CD8-positive, alpha-beta memory T cell (primary cell): ENCODE results near the gene MARCHF10. TPM values are rescaled to one million over a fixed set of nuclear protein-coding genes. Genes with fewer than 3 reads are reported as not detected.
A peak's percentile ranks its signal among the peaks of the same experiment; 100 is the strongest.

Source experiments
- CTCF ChIA-PET: fragments of 350-600 bp; sonication (Branson Sonifier 250); formaldehyde crosslinking; loops from one replicate; lab custom pipeline; 2021; ENCODE audit warnings: antibody characterized with exemption; lab: Charles Lee
- POLR2A ChIA-PET: fragments of 350-600 bp; sonication (Branson Sonifier 250); formaldehyde crosslinking; loops from one replicate; lab custom pipeline; 2021; ENCODE audit warnings: antibody characterized with exemption; lab: Charles Lee
- DNase-seq, 5 donors: peaks; one replicate each; pipeline versions ENCODE4 v3.0.0 to v3.0.0-alpha.2; 2020 to 2022; ENCODE audit warnings: mixed read lengths in 1 of 5
- H3K27ac ChIP-seq: one replicate; pipeline ENCODE4 v1.7.0; 2013; ENCODE audit warnings: low read depth, mild to moderate bottlenecking, low read length, moderate library complexity
- H3K27me3 ChIP-seq: 2 replicates; pipeline ENCODE4 v1.7.0; 2013; ENCODE audit warnings: low read length, mild to moderate bottlenecking; ENCODE audit not compliant: insufficient read depth, poor library complexity, severe bottlenecking
- H3K36me3 ChIP-seq: 2 replicates; pipeline ENCODE4 v1.7.0; 2013; ENCODE audit warnings: mild to moderate bottlenecking, low read length, moderate library complexity; ENCODE audit not compliant: insufficient read depth
- H3K4me1 ChIP-seq: 2 replicates; pipeline ENCODE4 v1.7.0; 2013; ENCODE audit warnings: mild to moderate bottlenecking, low read length, moderate library complexity; ENCODE audit not compliant: insufficient read depth
- H3K4me3 ChIP-seq: 2 replicates; pipeline ENCODE4 v1.7.0; 2013; ENCODE audit warnings: mild to moderate bottlenecking, low read length
- H3K9me3 ChIP-seq: 2 replicates; pipeline ENCODE4 v1.7.0; 2013; ENCODE audit warnings: mild to moderate bottlenecking, low read length
- H3K27ac Mint-ChIP-seq, 8 donors: one replicate each; pipeline ENCODE4 v1.8.0; 2020 to 2021; ENCODE audit warnings: mixed read lengths in 8 of 8, mild to moderate bottlenecking in 6 of 8, inconsistent platforms in 3 of 8, moderate library complexity in 3 of 8
- H3K27me3 Mint-ChIP-seq, 2 donors: one replicate each; pipeline ENCODE4 v1.8.0; 2020 to 2021; ENCODE audit warnings: mixed read lengths in 2 of 2, mild to moderate bottlenecking in 1 of 2, moderate library complexity in 1 of 2
- H3K36me3 Mint-ChIP-seq, 3 donors: one replicate each; pipeline ENCODE4 v1.8.0; 2020 to 2021; ENCODE audit warnings: mixed read lengths in 3 of 3, inconsistent platforms in 1 of 3, mild to moderate bottlenecking in 1 of 3
- H3K4me1 Mint-ChIP-seq, 3 donors: one replicate each; pipeline ENCODE4 v1.8.0; 2020 to 2021; ENCODE audit warnings: mixed read lengths in 3 of 3, inconsistent platforms in 1 of 3, mild to moderate bottlenecking in 1 of 3
- H3K4me3 Mint-ChIP-seq, 7 donors: one replicate each; pipeline ENCODE4 v1.8.0; 2020 to 2021; ENCODE audit warnings: mixed read lengths in 7 of 7, mild to moderate bottlenecking in 6 of 7, moderate library complexity in 4 of 7, inconsistent platforms in 2 of 7
- H3K9me3 Mint-ChIP-seq, 5 donors: one replicate each; pipeline ENCODE4 v1.8.0; 2020 to 2022; ENCODE audit warnings: mixed read lengths in 5 of 5, mild to moderate bottlenecking in 3 of 5, moderate library complexity in 2 of 5, inconsistent platforms in 1 of 5
- polyA plus RNA-seq: library from polyadenylated mRNA; unstranded; fragments of 300-500 nt; fragmentation: Illumina TruSeq; gene quantifications from one replicate; pipeline ENCODE4 v1.2.3, GENCODE V29; 2021
- total RNA-seq, 2 experiments: library from RNA; stranded (reverse); gene quantifications; one replicate each; pipeline ENCODE4 v1.2.3, GENCODE V29; 2021

The MARCHF10 gene
- total and polyA plus RNA-seq, 3 experiments from 2014 or later, result 0.86 TPM; not detected in 2

- Mint-ChIP-seq H3K4me1 (no peaks in the 10 kb centered on the region), H3K27ac (no peak overlapping the region), H3K27me3 (peaks cover 2 to 30% of the 10 kb centered on the region in 2 donors), H3K36me3 (no peaks in the 10 kb centered on the region), H3K4me3 (no peak overlapping the region), H3K9me3 (no peaks in the 10 kb centered on the region)
- H3K27me3 ChIP-seq, result no peaks in the 10 kb centered on the region
- H3K9me3 ChIP-seq, result no peaks in the 10 kb centered on the region
- H3K4me3 ChIP-seq, result no peak overlapping the region
- no peak for DNase-seq
- H3K36me3 ChIP-seq, result no peaks in the 10 kb centered on the region
- no peaks in the 10 kb centered on the region for H3K4me1 ChIP-seq
- ChIA-PET CTCF (no interaction called here), POLR2A (no interaction called here)
- no peak overlapping the region for H3K27ac ChIP-seq
These were observed 47.2 kb downstream of the MARCHF10 start for GRCh38 chr17:62760945-62761267.

- no peaks in the 10 kb centered on the region for H3K36me3 ChIP-seq
- H3K27ac ChIP-seq, result no peak overlapping the region
- no peaks in the 10 kb centered on the region for H3K9me3 ChIP-seq
- no peaks in the 10 kb centered on the region for H3K4me1 ChIP-seq
- no peak overlapping the region for H3K4me3 ChIP-seq
- CTCF ChIA-PET, result no interaction called here
- peaks cover 2 to 27% of the 10 kb centered on the region in 2 donors for H3K27me3 Mint-ChIP-seq
- H3K36me3 Mint-ChIP-seq, result no peaks in the 10 kb centered on the region
- H3K9me3 Mint-ChIP-seq, result no peaks in the 10 kb centered on the region
- POLR2A ChIA-PET, result no interaction called here
- no peak overlapping the region for H3K4me3 Mint-ChIP-seq
- no peaks in the 10 kb centered on the region for H3K27me3 ChIP-seq
- H3K27ac Mint-ChIP-seq, result no peak overlapping the region
- H3K4me1 Mint-ChIP-seq, result no peaks in the 10 kb centered on the region
- no peak for DNase-seq
These were observed 47.8 kb downstream of the MARCHF10 start for GRCh38 chr17:62760059-62760944.

- H3K27ac ChIP-seq, result no peak overlapping the region
- H3K36me3 ChIP-seq, result no peaks in the 10 kb centered on the region
- H3K4me3 ChIP-seq, result no peak overlapping the region
- H3K4me1 Mint-ChIP-seq, result no peaks in the 10 kb centered on the region
- H3K27me3 Mint-ChIP-seq, result peaks cover 2 to 16% of the 10 kb centered on the region in 2 donors
- H3K4me3 Mint-ChIP-seq, result no peak overlapping the region
- no peaks in the 10 kb centered on the region for H3K9me3 Mint-ChIP-seq
- no peaks in the 10 kb centered on the region for H3K4me1 ChIP-seq
- H3K9me3 ChIP-seq, result no peaks in the 10 kb centered on the region
- no peaks in the 10 kb centered on the region for H3K36me3 Mint-ChIP-seq
- ChIA-PET POLR2A (no interaction called here), CTCF (no interaction called here)
- H3K27me3 ChIP-seq, result no peaks in the 10 kb centered on the region
- H3K27ac Mint-ChIP-seq, result no peak overlapping the region
- no peak for DNase-seq
These were observed 50.6 kb downstream of the MARCHF10 start for GRCh38 chr17:62757500-62757951.

GRCh38 chr17:62756198-62756597 is 51.9 kb downstream of the MARCHF10 start:
- no peaks in the 10 kb centered on the region for H3K4me1 ChIP-seq
- no peaks in the 10 kb centered on the region for H3K9me3 Mint-ChIP-seq
- H3K4me3 ChIP-seq, result no peak overlapping the region
- H3K27me3 ChIP-seq, result no peaks in the 10 kb centered on the region
- no peaks in the 10 kb centered on the region for H3K4me1 Mint-ChIP-seq
- ChIA-PET CTCF (no interaction called here), POLR2A (no interaction called here)
- H3K36me3 ChIP-seq, result no peaks in the 10 kb centered on the region
- no peaks in the 10 kb centered on the region for H3K36me3 Mint-ChIP-seq
- no peak overlapping the region for H3K27ac ChIP-seq
- DNase-seq, result no peak
- no peak overlapping the region for H3K27ac Mint-ChIP-seq
- no peak overlapping the region for H3K4me3 Mint-ChIP-seq
- no peaks in the 10 kb centered on the region for H3K9me3 ChIP-seq
- H3K27me3 Mint-ChIP-seq, result peaks cover 2 to 12% of the 10 kb centered on the region in 2 donors

- no peak overlapping the region for H3K4me3 Mint-ChIP-seq
- CTCF ChIA-PET, result no interaction called here
- H3K27ac ChIP-seq, result no peak overlapping the region
These were observed 52.8 kb downstream of the MARCHF10 start for GRCh38 chr17:62755141-62755851.

GRCh38 chr17:62754631-62755030 is 53.5 kb downstream of the MARCHF10 start:
- no peak overlapping the region for H3K4me3 ChIP-seq
- no peaks in the 10 kb centered on the region for H3K4me1 Mint-ChIP-seq
- no peak overlapping the region for H3K4me3 Mint-ChIP-seq
- H3K36me3 ChIP-seq, result no peaks in the 10 kb centered on the region
- no peak overlapping the region for H3K27ac ChIP-seq
- no peak for DNase-seq
- H3K27me3 ChIP-seq, result no peaks in the 10 kb centered on the region
- H3K9me3 ChIP-seq, result no peaks in the 10 kb centered on the region
- POLR2A ChIA-PET, result no interaction called here
- no peaks in the 10 kb centered on the region for H3K4me1 ChIP-seq
- peak overlapping the region in 1 of 8 donors; percentile 3 for H3K27ac Mint-ChIP-seq
- CTCF ChIA-PET, result no interaction called here
- no peaks in the 10 kb centered on the region for H3K36me3 Mint-ChIP-seq
- no peaks in the 10 kb centered on the region for H3K9me3 Mint-ChIP-seq
- peaks cover 0 to 5% of the 10 kb centered on the region in 2 donors for H3K27me3 Mint-ChIP-seq

More at GRCh38 chr17:62755141-62755851, 52.8 kb downstream of the MARCHF10 start:
- Mint-ChIP-seq H3K27me3 (peaks cover 2 to 11% of the 10 kb centered on the region in 2 donors), H3K4me1 (no peaks in the 10 kb centered on the region), H3K27ac (no peak overlapping the region), H3K9me3 (no peaks in the 10 kb centered on the region), H3K36me3 (no peaks in the 10 kb centered on the region)
- no peaks in the 10 kb centered on the region for H3K9me3 ChIP-seq
- POLR2A ChIA-PET, result no interaction called here
- H3K4me3 ChIP-seq, result no peak overlapping the region
- DNase-seq, result no peak
- H3K36me3 ChIP-seq, result no peaks in the 10 kb centered on the region
- H3K4me1 ChIP-seq, result no peaks in the 10 kb centered on the region
- no peaks in the 10 kb centered on the region for H3K27me3 ChIP-seq

GRCh38 chr17:62753562-62753961 is 54.6 kb downstream of the MARCHF10 start:
- CTCF ChIA-PET, result no interaction called here
- no peaks in the 10 kb centered on the region for H3K9me3 Mint-ChIP-seq

GRCh38 chr17:62751060-62751691 is 56.9 kb downstream of the MARCHF10 start:
- Mint-ChIP-seq H3K27me3 (peaks cover 1 to 2% of the 10 kb centered on the region in 2 donors), H3K27ac (peak overlapping the region in 1 of 8 donors; percentile 17), H3K4me1 (no peaks in the 10 kb centered on the region), H3K4me3 (no peak overlapping the region), H3K36me3 (no peaks in the 10 kb centered on the region), H3K9me3 (no peaks in the 10 kb centered on the region)
- Histone ChIP-seq H3K36me3 (no peaks in the 10 kb centered on the region), H3K27me3 (no peaks in the 10 kb centered on the region), H3K9me3 (no peaks in the 10 kb centered on the region), H3K4me3 (no peak overlapping the region), H3K4me1 (no peaks in the 10 kb centered on the region), H3K27ac (no peak overlapping the region)
- CTCF ChIA-PET, result no interaction called here
- DNase-seq, result no peak
- POLR2A ChIA-PET, result no interaction called here

More at GRCh38 chr17:62753562-62753961, 54.6 kb downstream of the MARCHF10 start:
- no peaks in the 10 kb centered on the region for H3K36me3 ChIP-seq
- no peaks in the 10 kb centered on the region for H3K27me3 ChIP-seq
- no peak overlapping the region for H3K4me3 Mint-ChIP-seq
- H3K4me1 Mint-ChIP-seq, result no peaks in the 10 kb centered on the region
- H3K27ac Mint-ChIP-seq, result peak overlapping the region in 1 of 8 donors; percentile 13
- POLR2A ChIA-PET, result no interaction called here
- no peaks in the 10 kb centered on the region for H3K36me3 Mint-ChIP-seq
- no peak overlapping the region for H3K4me3 ChIP-seq
- H3K27ac ChIP-seq, result no peak overlapping the region
- no peaks in the 10 kb centered on the region for H3K9me3 ChIP-seq
- H3K4me1 ChIP-seq, result no peaks in the 10 kb centered on the region
- DNase-seq, result no peak
- H3K27me3 Mint-ChIP-seq, result peaks cover 0 to 1% of the 10 kb centered on the region in 2 donors
